Keratinocyte (primary cell): ENCODE results near the gene N4BP2. TPM values are rescaled to one million over a fixed set of nuclear protein-coding genes. Genes with fewer than 3 reads are reported as not detected.

Experiments
- DNase-seq: peaks from one replicate; pipeline ENCODE4 v3.0.0-alpha.2; 2011; ENCODE audit warnings: low read depth, missing footprints, low spot score
- FAIRE-seq: peaks from 2 replicates; lab custom pipeline; 2011; peaks lifted over from hg19 to GRCh38; lab: Jason Lieb, UNC
- H2AFZ ChIP-seq: 2 replicates; pipeline ENCODE4 v1.6.0; 2012; ENCODE audit warnings: low read length, control low read depth, inconsistent platforms; ENCODE audit not compliant: control insufficient read depth
- H3K27ac ChIP-seq: 2 replicates; pipeline ENCODE4 v1.5.1; 2011; ENCODE audit warnings: low read length; ENCODE audit not compliant: control insufficient read depth, insufficient read depth
- H3K27me3 ChIP-seq: 3 replicates; pipeline ENCODE4 v1.6.0; 2011; ENCODE audit warnings: low read length; ENCODE audit not compliant: control insufficient read depth, insufficient read depth; ENCODE audit errors: extremely low read depth
- H3K36me3 ChIP-seq, 2 experiments: 2 replicates in 1 of 2; 3 replicates in 1 of 2; pipeline ENCODE4 v1.5.1; 2011; ENCODE audit warnings: low read length in 2 of 2, mild to moderate bottlenecking in 1 of 2; ENCODE audit not compliant: control insufficient read depth in 2 of 2, insufficient read depth in 2 of 2; ENCODE audit errors: extremely low read depth in 1 of 2
- H3K4me1 ChIP-seq: 3 replicates; pipeline ENCODE4 v1.5.1; 2011; ENCODE audit warnings: low read length; ENCODE audit not compliant: control insufficient read depth, insufficient read depth; ENCODE audit errors: extremely low read depth
- H3K4me2 ChIP-seq: 3 replicates; pipeline ENCODE4 v1.6.0; 2011; ENCODE audit warnings: low read depth, low read length; ENCODE audit not compliant: control insufficient read depth, insufficient read depth; ENCODE audit errors: extremely low read depth
- H3K4me3 ChIP-seq, 3 experiments: fragments of 200-600 bp in 1 of 3; sonication (generic) in 1 of 3; 2 replicates in 2 of 3; 3 replicates in 1 of 3; pipeline ENCODE4 v1.5.1; 2011 to 2016; ENCODE audit warnings: low read length in 3 of 3, mild to moderate bottlenecking in 3 of 3, control low read depth in 2 of 3, inconsistent platforms in 1 of 3, low read depth in 1 of 3, mixed read lengths in 1 of 3, mixed run types in 1 of 3, moderate library complexity in 1 of 3; ENCODE audit not compliant: control insufficient read depth in 2 of 3, insufficient read depth in 2 of 3; ENCODE audit errors: extremely low read depth in 1 of 3
- H3K79me2 ChIP-seq: 2 replicates; pipeline ENCODE4 v1.6.0; 2012; ENCODE audit warnings: low read length; ENCODE audit not compliant: control insufficient read depth, insufficient read depth
- H3K9ac ChIP-seq: 3 replicates; pipeline ENCODE4 v1.6.0; 2011; ENCODE audit warnings: low read length; ENCODE audit not compliant: control insufficient read depth, insufficient read depth; ENCODE audit errors: extremely low read depth
- H3K9me1 ChIP-seq: 3 replicates; pipeline ENCODE4 v1.6.0; 2011; ENCODE audit warnings: low read length; ENCODE audit not compliant: control insufficient read depth, insufficient read depth; ENCODE audit errors: extremely low read depth
- H3K9me3 ChIP-seq: 2 replicates; pipeline ENCODE4 v1.5.1; 2012; ENCODE audit warnings: low read depth, low read length; ENCODE audit not compliant: control insufficient read depth
- H4K20me1 ChIP-seq: 3 replicates; pipeline ENCODE4 v1.6.0; 2011; ENCODE audit warnings: low read length; ENCODE audit not compliant: control insufficient read depth, insufficient read depth; ENCODE audit errors: extremely low read depth
- EZH2 ChIP-seq: IDR thresholded peaks from one replicate; pipeline ENCODE4 v1.6.1; 2012; ENCODE audit warnings: inconsistent platforms, mild to moderate bottlenecking, low read length, moderate library complexity
- dilution Hi-C: fragments of 300-500 bp; cut with MboI; formaldehyde crosslinking; loops from one replicate; pipeline ENCODE4 v1.7.0; 2020; ENCODE audit warnings: low sequenced_read_pairs; ENCODE audit not compliant: extremely low pct_ligation_motif_present
- polyA plus RNA-seq, 5 experiments: library from polyadenylated mRNA; depleted of rRNA in 3 of 5; stranded (reverse) in 3 of 5; stranded (forward) in 1 of 5; unstranded in 1 of 5; fragments of >200 nt; gene quantifications; 1 replicate in 1 of 5; 2 replicates in 3 of 5; 3 replicates in 1 of 5; pipeline versions ENCODE4 v1.2.1 to v1.2.3, GENCODE V29; 2011 to 2012; ENCODE audit warnings: missing spikeins in 2 of 5, low read depth in 1 of 5, low replicate concordance in 1 of 5
- TF ChIP-seq, protein P1 (sequence below), 3 experiments: IDR thresholded peaks in 1 of 3; conservative IDR thresholded peaks in 1 of 3; optimal IDR thresholded peaks in 1 of 3; 2 replicates in 2 of 3; 3 replicates in 1 of 3; pipeline versions ENCODE3 to v1.5.1; 2011; ENCODE audit warnings: low read length in 3 of 3, mild to moderate bottlenecking in 3 of 3, moderate library complexity in 2 of 3, control low read depth in 1 of 3, inconsistent platforms in 1 of 3; ENCODE audit not compliant: insufficient read depth in 2 of 3; ENCODE audit errors: extremely low read depth in 1 of 3

The N4BP2 gene
- polyA plus RNA-seq, 1 donor (not counting 4 experiments of a cell fraction or from before 2014, with no cell fraction given), result 2.7 TPM

DNA sequence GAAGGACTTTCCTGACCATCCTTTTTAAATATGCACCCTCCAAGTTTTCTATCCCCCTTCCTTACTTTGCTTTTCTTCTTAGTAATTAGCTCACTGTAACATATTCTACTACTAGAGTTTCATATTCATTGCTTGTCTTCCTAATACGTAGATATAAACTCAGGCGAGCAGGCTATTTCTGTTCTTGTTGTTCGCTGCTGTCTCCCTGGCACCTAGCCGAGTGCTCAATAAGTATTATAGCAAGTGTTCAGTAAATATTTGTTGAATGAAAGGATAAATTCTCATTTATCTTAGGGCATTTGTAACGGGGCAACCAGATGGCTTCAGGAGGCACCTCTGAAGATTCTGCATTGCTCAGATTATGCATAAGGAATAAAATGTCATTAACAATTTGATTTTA lies 133.4 kb downstream of the N4BP2 start:
- dilution Hi-C loops, result no loop called here
- DNase-seq (no peak), FAIRE-seq (no peak)
- H3K36me3 ChIP-seq, result no peaks in the 10 kb centered on the region
- no peak overlapping the region for H3K4me2 ChIP-seq
- H3K27me3 ChIP-seq, result no peaks in the 10 kb centered on the region
- no peak overlapping the region for H3K4me3 ChIP-seq
- H3K79me2 ChIP-seq, result no peaks in the 10 kb centered on the region
- no peak overlapping the region for H3K27ac ChIP-seq
- peaks cover 21% of the 10 kb centered on the region for H3K4me1 ChIP-seq
- H4K20me1 ChIP-seq, result no peaks in the 10 kb centered on the region
- no peak overlapping the region for H3K9ac ChIP-seq
- no peaks in the 10 kb centered on the region for H3K9me1 ChIP-seq
- TF ChIP-seq, protein P1, sequence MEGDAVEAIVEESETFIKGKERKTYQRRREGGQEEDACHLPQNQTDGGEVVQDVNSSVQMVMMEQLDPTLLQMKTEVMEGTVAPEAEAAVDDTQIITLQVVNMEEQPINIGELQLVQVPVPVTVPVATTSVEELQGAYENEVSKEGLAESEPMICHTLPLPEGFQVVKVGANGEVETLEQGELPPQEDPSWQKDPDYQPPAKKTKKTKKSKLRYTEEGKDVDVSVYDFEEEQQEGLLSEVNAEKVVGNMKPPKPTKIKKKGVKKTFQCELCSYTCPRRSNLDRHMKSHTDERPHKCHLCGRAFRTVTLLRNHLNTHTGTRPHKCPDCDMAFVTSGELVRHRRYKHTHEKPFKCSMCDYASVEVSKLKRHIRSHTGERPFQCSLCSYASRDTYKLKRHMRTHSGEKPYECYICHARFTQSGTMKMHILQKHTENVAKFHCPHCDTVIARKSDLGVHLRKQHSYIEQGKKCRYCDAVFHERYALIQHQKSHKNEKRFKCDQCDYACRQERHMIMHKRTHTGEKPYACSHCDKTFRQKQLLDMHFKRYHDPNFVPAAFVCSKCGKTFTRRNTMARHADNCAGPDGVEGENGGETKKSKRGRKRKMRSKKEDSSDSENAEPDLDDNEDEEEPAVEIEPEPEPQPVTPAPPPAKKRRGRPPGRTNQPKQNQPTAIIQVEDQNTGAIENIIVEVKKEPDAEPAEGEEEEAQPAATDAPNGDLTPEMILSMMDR (optimal IDR thresholded peaks at IDR 0.05 in 1 of 3, IDR thresholded peaks at IDR 0.05 in 1 of 3, conservative IDR thresholded peaks at IDR 0.05 in 1 of 3; ENCODE audit: extremely low read depth in 1 of 3, insufficient read depth in 2 of 3, low read length in 3 of 3), result no peak
- no peak for TF ChIP-seq EZH2
- no peak overlapping the region for H2AFZ ChIP-seq
- no peaks in the 10 kb centered on the region for H3K9me3 ChIP-seq

DNA sequence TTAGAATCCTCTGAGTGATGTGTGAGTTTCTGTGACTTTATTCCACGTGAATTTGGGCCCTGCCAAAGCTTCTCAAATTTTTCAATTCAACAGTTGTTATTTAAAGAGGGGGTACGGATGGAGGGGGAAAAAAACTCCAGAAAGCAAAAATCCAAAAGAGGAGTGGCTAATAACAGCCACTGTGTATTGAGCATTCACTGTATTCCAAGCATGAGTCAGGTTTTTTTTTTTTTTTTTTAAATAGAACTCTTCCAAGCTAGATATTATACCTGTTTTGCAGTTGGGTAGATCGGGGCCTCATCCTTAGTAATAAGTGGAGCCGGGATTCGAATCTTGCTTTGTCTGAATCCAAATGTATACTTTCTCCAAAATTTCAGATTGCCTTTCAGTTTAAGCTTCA lies 133.8 kb downstream of the N4BP2 start:
- H3K4me2 ChIP-seq, result no peak overlapping the region
- no peaks in the 10 kb centered on the region for H3K36me3 ChIP-seq
- no peaks in the 10 kb centered on the region for H3K9me3 ChIP-seq
- H3K79me2 ChIP-seq, result no peaks in the 10 kb centered on the region
- H3K4me3 ChIP-seq, result no peak overlapping the region
- no peak for FAIRE-seq
- no peaks in the 10 kb centered on the region for H3K9me1 ChIP-seq
- H4K20me1 ChIP-seq, result no peaks in the 10 kb centered on the region
- no peak for DNase-seq
- H3K4me1 ChIP-seq, result peaks cover 19% of the 10 kb centered on the region
- no peak overlapping the region for H2AFZ ChIP-seq
- H3K27me3 ChIP-seq, result no peaks in the 10 kb centered on the region
- no peak overlapping the region for H3K9ac ChIP-seq
- TF ChIP-seq, protein P1 (optimal IDR thresholded peaks at IDR 0.05 in 1 of 3, IDR thresholded peaks at IDR 0.05 in 1 of 3, conservative IDR thresholded peaks at IDR 0.05 in 1 of 3; ENCODE audit: extremely low read depth in 1 of 3, insufficient read depth in 2 of 3, low read length in 3 of 3), result no peak
- dilution Hi-C loops, result no loop called here
- H3K27ac ChIP-seq, result no peak overlapping the region
